OCI-LY1 (cell line): ENCODE data around the gene DAZAP2.

ENCODE experiments used
- CTCF ChIP-seq: fragments of 200-600 bp; sonication (generic), shearing (Covaris generic); IDR thresholded peaks from 2 replicates; pipeline ENCODE4 v1.5.1; 2017; ENCODE audit warnings: mild to moderate bottlenecking, antibody characterized with exemption, low read length, moderate library complexity, mixed read lengths
- EZH2 ChIP-seq: fragments of 200-600 bp; sonication (generic), shearing (Covaris generic); IDR thresholded peaks from 2 replicates; pipeline ENCODE4 v1.8.0; 2017; ENCODE audit warnings: borderline replicate concordance, mixed run types, mild to moderate bottlenecking, antibody characterized with exemption, low read length, moderate library complexity, mixed read lengths

DNA sequence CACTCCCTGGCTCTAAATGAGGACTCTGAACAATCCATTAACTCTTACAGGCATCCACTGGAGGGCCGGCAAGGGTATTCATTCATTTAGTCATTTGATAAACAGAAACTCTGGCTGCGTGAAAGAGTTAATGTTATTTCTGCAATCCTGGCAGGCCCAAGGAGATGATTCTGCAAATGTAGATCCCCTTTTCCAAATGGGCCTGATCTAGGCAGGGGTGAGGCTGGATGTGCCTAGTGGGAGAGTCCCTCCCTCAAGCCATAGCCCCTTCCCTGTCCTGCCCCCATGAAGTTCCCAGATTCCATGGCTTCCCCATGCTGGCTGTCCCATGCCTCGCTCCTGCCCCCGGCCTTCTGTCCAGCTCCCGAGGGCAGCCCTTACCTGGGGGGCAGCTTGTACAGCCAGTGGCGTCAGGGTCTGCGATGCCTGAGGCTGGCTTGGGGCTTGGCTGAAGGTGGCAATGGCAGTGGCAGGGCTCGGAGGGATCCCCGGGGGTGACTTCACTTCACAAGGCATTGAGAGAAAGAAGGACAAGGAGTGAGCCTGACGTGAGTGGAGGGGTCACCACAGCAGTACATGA, 39.2 kb upstream of the DAZAP2 start:
- no peak for TF ChIP-seq EZH2
- TF ChIP-seq CTCF, result no peak
